Sciatic nerve (tissue), 2 donors: ENCODE measurements around the gene PPP1R13B. TPM values are rescaled to one million over a fixed set of nuclear protein-coding genes. Genes with fewer than 3 reads are reported as not detected.
A peak's percentile ranks its signal among the peaks of the same experiment; 100 is the strongest.

Experiments used
- ATAC-seq: fragments of 200-7000 bp; cut with Tn5 transposase; one replicate; pipeline ENCODE4 v1.9.1; 2020; ENCODE audit warnings: mild to moderate bottlenecking, moderate library complexity
- DNase-seq: peaks from one replicate; pipeline ENCODE4 v3.0.0-alpha.2; 2020; ENCODE audit warnings: low spot score
- intact Hi-C: fragments of 100-400 bp; cut with DNase I; formaldehyde crosslinking; loops from one replicate; pipeline ENCODE4 v1.14.2; 2022
- total RNA-seq: library from RNA; stranded (reverse); fragmentation: NEBNext Ultra II Directional; extraction: Animal tissue kit (Norgen Biotek cat#: 25700); gene quantifications from one replicate; pipeline ENCODE4 v1.2.1, GENCODE V29; 2021
- donor health status: DM: no; HTN: no; CAD: no.
- donor health status: DM: no; HTN: no; CAD: no.

Gene PPP1R13B
- total RNA-seq, 1 donor from 2014 or later = 38.6 TPM

- ATAC-seq (no peak), DNase-seq (no peak)
- intact Hi-C loops = no loop called here
Measured at GRCh38 chr14:103882503-103883262, 35.3 kb upstream of the PPP1R13B start.

- no peak for DNase-seq
- peak; percentile 40 for ATAC-seq
- intact Hi-C loops = no loop called here
Measured at GRCh38 chr14:103881268-103882201, 34.2 kb upstream of the PPP1R13B start.

GRCh38 chr14:103880348-103881267, 33.2 kb upstream of the PPP1R13B start:
- DNase-seq (peak; percentile 90), ATAC-seq (peak; percentile 86)
- intact Hi-C loops = no loop called here

- ATAC-seq (peak; percentile 63), DNase-seq (no peak)
- intact Hi-C loops = no loop called here
Measured at GRCh38 chr14:103879570-103880347, 32.4 kb upstream of the PPP1R13B start.

- intact Hi-C loops = no loop called here
- ATAC-seq (no peak), DNase-seq (no peak)
Measured at GRCh38 chr14:103879118-103879569, 31.8 kb upstream of the PPP1R13B start.

- DNase-seq (no peak), ATAC-seq (no peak)
- intact Hi-C loops = no loop called here
Measured at GRCh38 chr14:103878180-103878579, 30.8 kb upstream of the PPP1R13B start.

GRCh38 chr14:103875010-103875409, 27.6 kb upstream of the PPP1R13B start:
- intact Hi-C loops = no loop called here
- no peak for DNase-seq
- ATAC-seq = no peak

- DNase-seq = no peak
- intact Hi-C loops = no loop called here
- no peak for ATAC-seq
Measured at GRCh38 chr14:103872481-103873113, 25.2 kb upstream of the PPP1R13B start.

- ATAC-seq (peak; percentile 84), DNase-seq (no peak)
- intact Hi-C loops = no loop called here
Measured at GRCh38 chr14:103871596-103872480, 24.5 kb upstream of the PPP1R13B start.

GRCh38 chr14:103870891-103871595, 23.7 kb upstream of the PPP1R13B start:
- no peak for ATAC-seq
- intact Hi-C loops = no loop called here
- DNase-seq = no peak

GRCh38 chr14:103870144-103870876, 22.9 kb upstream of the PPP1R13B start:
- no peak for DNase-seq
- intact Hi-C loops = no loop called here
- ATAC-seq = no peak

- DNase-seq (no peak), ATAC-seq (no peak)
- intact Hi-C loops = no loop called here
Measured at GRCh38 chr14:103869406-103870143, 22.2 kb upstream of the PPP1R13B start.

GRCh38 chr14:103868242-103868897, 21.0 kb upstream of the PPP1R13B start:
- intact Hi-C loops = no loop called here
- DNase-seq = no peak
- ATAC-seq = no peak

- ATAC-seq (no peak), DNase-seq (no peak)
- intact Hi-C loops = no loop called here
Measured at GRCh38 chr14:103867523-103867953, 20.2 kb upstream of the PPP1R13B start.
